Measurements from ENCODE around the gene NOTCH1. TPM values are rescaled to one million over a fixed set of nuclear protein-coding genes. Genes with fewer than 3 reads are reported as not detected.
"Not testable (repeated sequence)": the region's sequence is repeated elsewhere in the genome, so short reads cannot be mapped to it uniquely, and the experiment has no call there.

NOTCH1 gene
- total and polyA plus RNA-seq, 9 donors, result 16.7 to 39.5 (median 27.1) TPM

DNA sequence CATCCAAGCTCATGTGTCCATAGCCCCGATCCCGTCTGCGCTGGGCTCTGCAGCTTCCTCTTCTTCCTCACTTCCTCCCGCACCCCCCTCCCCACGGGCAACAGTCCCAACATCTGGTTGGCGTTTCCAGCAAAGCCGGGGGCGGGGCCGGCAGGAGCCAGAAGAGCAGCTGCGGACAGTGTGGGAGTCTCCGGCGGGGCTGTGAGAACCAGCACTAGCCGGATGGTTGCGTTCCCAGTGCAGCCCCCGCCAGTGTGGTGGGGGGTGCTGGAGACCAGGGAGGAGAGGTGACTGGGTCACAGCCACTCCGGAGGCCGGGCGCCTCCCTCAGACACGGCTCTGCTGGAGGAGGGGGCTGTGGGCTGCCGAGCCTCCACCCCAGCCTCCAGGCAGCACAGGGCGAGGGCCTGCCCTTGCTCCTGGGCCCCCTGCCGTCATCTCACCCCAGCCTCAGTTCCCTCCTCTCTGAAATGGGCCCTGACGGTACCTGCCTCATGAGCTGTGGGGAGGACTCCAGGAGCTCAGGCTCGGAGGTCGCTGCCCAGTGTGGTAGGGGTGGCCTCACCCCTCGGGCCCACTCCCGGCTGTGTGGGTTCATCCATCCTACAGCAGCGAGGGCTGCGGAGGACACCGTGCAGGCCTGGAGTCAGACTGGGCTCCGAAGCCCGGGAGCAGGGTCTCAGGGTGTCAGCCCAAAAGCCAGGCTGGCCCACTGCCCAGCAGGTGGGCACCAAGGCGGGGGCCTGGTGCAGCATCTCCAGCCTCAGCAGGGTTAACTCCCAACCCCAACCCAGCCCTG, 41.5 kb upstream of the NOTCH1 start:
- H3K4me3 ChIP-seq (ENCODE audit: low read length), result no peak overlapping the region
- H3K27me3 ChIP-seq (ENCODE audit: control insufficient read depth, insufficient read depth, low read length), result peaks cover 3% of the 10 kb centered on the region
- H3K4me1 ChIP-seq (ENCODE audit: control insufficient read depth, insufficient read depth, low read length), result peaks cover 80% of the 10 kb centered on the region
- H3K9me3 ChIP-seq (replicated peaks; ENCODE audit: control insufficient read depth, low read depth, low read length), result no peaks in the 10 kb centered on the region
- H3K27ac ChIP-seq (ENCODE audit: low read length), result peak overlapping the region; percentile 81
- peak; percentile 97 for DNase-seq
- 6% methylated on average over 20 of the region's 33 CpGs for WGBS (ENCODE audit: insufficient coverage)
- no peaks in the 10 kb centered on the region for H3K36me3 ChIP-seq (ENCODE audit: control insufficient read depth, insufficient read depth, low read length)

DNA sequence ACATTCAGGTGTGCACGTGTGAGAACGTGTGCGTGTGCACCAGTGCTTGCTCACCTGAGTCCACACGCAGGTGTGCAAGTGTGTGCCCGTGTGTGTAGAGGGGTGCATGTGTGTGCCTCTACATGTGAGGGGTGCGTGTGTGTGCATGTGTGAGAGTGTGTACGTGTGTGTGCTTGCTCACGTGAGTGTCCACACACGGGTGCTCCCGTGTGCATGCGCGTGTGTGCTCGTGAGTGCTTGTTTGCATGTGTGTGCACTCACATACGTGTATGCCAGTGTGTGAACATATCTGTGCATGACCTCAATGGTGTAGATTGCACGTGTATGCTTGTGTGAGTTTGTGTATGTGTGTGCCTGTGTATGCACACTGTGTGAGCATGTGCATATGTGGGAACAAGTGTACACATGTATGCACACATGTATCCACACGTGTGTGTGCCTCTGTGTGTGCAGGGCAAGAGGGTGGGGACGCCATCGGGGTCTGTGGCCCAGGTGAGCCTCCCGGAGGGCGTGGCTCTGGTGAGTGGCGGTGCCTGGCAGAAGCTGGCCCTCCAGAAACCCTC, 40.6 kb upstream of the NOTCH1 start:
- WGBS (ENCODE audit: insufficient coverage), result 74% methylated on average over 17 of the region's 21 CpGs
- Histone ChIP-seq H3K36me3 (ENCODE audit: control insufficient read depth, insufficient read depth, low read length) (no peaks in the 10 kb centered on the region), H3K4me3 (ENCODE audit: low read length) (no peak overlapping the region), H3K9me3 (replicated peaks; ENCODE audit: control insufficient read depth, low read depth, low read length) (no peaks in the 10 kb centered on the region), H3K27ac (ENCODE audit: low read length) (peak overlapping the region; percentile 81), H3K4me1 (ENCODE audit: control insufficient read depth, insufficient read depth, low read length) (peaks cover 76% of the 10 kb centered on the region), H3K27me3 (ENCODE audit: control insufficient read depth, insufficient read depth, low read length) (peaks cover 3% of the 10 kb centered on the region)
- no peak for DNase-seq

DNA sequence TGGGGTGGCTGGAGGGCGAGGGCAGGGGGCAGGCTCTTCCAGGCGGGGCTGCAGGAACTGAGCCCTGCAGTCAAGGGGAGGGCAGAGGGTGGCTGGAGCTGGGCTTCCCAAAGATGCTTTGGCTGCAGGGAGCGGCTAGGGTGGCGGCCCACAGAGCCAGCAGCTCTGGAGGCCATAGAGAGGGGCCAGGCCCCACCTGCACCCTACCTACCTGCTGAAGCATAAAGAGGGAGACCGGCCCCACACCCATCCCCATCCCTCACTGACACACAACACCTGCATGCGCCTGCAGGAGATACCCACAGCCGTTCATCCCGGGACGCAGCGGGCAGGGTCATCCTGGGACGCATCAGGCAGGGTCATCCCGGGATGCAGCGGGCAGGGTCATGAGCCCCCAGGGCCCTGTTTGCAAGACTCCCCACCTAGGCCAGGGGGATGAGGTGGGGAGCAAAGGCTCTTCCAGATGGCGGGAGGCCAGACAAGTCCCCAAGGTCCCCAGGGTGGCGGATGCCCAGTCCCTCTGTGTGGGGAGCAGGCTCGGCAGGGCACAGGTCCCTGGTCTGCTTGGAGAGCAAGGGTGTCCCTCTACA, 39.8 kb upstream of the NOTCH1 start:
- Histone ChIP-seq H3K27me3 (ENCODE audit: control insufficient read depth, insufficient read depth, low read length) (peaks cover 3% of the 10 kb centered on the region), H3K4me3 (ENCODE audit: low read length) (no peak overlapping the region), H3K36me3 (ENCODE audit: control insufficient read depth, insufficient read depth, low read length) (no peaks in the 10 kb centered on the region), H3K9me3 (replicated peaks; ENCODE audit: control insufficient read depth, low read depth, low read length) (no peaks in the 10 kb centered on the region), H3K27ac (ENCODE audit: low read length) (no peak overlapping the region), H3K4me1 (ENCODE audit: control insufficient read depth, insufficient read depth, low read length) (peaks cover 67% of the 10 kb centered on the region)
- no peak for DNase-seq
- 78% methylated on average over 9 of the region's 16 CpGs for WGBS (ENCODE audit: insufficient coverage)

DNA sequence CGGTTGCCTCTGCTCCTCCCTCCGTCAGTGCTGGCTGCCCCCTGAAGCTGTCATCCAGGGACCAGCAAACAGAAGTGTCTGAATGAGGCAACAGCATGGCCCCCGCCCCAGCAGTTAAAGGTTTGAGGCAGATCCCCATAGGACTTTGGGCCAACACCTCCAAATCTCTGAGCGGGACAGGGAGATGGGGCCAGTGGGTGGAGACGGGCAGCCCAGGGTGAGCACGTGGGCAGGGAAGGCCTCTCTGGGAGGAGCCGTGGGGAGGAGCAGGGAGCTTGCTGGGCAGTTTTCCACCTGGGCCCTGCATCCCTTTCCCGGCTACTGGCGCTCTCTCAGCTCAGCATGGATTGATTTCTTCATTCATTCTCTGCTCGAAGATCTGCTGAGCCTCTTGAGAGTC, 39.1 kb upstream of the NOTCH1 start:
- no peak overlapping the region for H3K4me3 ChIP-seq (ENCODE audit: low read length)
- no peaks in the 10 kb centered on the region for H3K36me3 ChIP-seq (ENCODE audit: control insufficient read depth, insufficient read depth, low read length)
- peak; percentile 79 for DNase-seq
- H3K27ac ChIP-seq (ENCODE audit: low read length), result no peak overlapping the region
- 10% methylated on average over 9 of the region's 10 CpGs for WGBS (ENCODE audit: insufficient coverage)
- peaks cover 3% of the 10 kb centered on the region for H3K27me3 ChIP-seq (ENCODE audit: control insufficient read depth, insufficient read depth, low read length)
- H3K4me1 ChIP-seq (ENCODE audit: control insufficient read depth, insufficient read depth, low read length), result peaks cover 60% of the 10 kb centered on the region
- no peaks in the 10 kb centered on the region for H3K9me3 ChIP-seq (replicated peaks; ENCODE audit: control insufficient read depth, low read depth, low read length)

- H3K27me3 ChIP-seq (ENCODE audit: control insufficient read depth, insufficient read depth, low read length), result peaks cover 3% of the 10 kb centered on the region
- no peak for DNase-seq
- no peaks in the 10 kb centered on the region for H3K36me3 ChIP-seq (ENCODE audit: control insufficient read depth, insufficient read depth, low read length)
- no peak overlapping the region for H3K27ac ChIP-seq (ENCODE audit: low read length)
- H3K4me3 ChIP-seq (ENCODE audit: low read length), result no peak overlapping the region
- WGBS (ENCODE audit: insufficient coverage), result 44% methylated on average over 22 of the region's 23 CpGs
- H3K9me3 ChIP-seq (replicated peaks; ENCODE audit: control insufficient read depth, low read depth, low read length), result no peaks in the 10 kb centered on the region
- H3K4me1 ChIP-seq (ENCODE audit: control insufficient read depth, insufficient read depth, low read length), result peaks cover 56% of the 10 kb centered on the region
Measured at GRCh38 chr9:136584401-136584932, 38.6 kb upstream of the NOTCH1 start.

DNA sequence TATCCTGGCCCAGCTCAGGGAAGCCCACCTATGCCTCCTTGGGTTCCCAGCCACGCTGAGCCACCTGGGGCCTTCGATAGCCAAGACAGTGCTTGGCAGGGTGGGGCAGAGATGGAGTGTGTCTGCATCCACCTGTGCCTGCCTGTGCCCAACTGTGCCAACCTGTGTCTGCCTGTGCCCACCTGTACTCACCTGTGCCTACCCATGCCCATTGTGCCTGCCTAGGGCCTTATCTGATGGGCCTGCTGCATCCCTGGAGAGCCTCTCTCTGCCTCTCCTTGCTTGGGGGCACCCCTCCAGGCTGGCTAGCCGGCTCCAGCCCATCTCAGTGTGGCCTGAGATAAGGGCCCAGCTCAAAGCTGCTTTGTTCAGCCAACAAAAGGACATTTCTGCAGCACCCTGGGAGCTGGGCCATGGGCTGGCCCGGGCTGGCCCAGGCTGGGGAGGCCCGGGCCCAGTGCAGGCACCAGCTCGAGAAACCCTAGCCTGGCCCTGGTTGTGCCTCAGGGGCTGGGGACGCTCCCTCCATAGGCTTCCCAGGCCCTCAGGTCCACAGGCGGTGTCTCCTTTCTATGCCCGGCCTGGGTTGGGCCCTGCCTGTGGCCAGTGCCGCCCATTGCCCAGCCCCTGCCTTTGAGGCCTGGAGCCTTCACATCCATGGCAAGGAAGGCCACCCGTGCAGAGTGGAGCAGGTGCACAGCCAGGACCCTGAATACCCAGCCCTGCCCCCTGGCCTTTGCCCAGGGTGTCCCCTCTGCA, 37.3 kb upstream of the NOTCH1 start:
- no peak for DNase-seq
- no peaks in the 10 kb centered on the region for H3K36me3 ChIP-seq (ENCODE audit: control insufficient read depth, insufficient read depth, low read length)
- H3K4me3 ChIP-seq (ENCODE audit: low read length), result no peak overlapping the region
- H3K4me1 ChIP-seq (ENCODE audit: control insufficient read depth, insufficient read depth, low read length), result peaks cover 54% of the 10 kb centered on the region
- peaks cover 5% of the 10 kb centered on the region for H3K27me3 ChIP-seq (ENCODE audit: control insufficient read depth, insufficient read depth, low read length)
- H3K27ac ChIP-seq (ENCODE audit: low read length), result no peak overlapping the region
- WGBS (ENCODE audit: insufficient coverage), result 91% methylated on average over 11 of the region's 11 CpGs
- H3K9me3 ChIP-seq (replicated peaks; ENCODE audit: control insufficient read depth, low read depth, low read length), result no peaks in the 10 kb centered on the region

DNA sequence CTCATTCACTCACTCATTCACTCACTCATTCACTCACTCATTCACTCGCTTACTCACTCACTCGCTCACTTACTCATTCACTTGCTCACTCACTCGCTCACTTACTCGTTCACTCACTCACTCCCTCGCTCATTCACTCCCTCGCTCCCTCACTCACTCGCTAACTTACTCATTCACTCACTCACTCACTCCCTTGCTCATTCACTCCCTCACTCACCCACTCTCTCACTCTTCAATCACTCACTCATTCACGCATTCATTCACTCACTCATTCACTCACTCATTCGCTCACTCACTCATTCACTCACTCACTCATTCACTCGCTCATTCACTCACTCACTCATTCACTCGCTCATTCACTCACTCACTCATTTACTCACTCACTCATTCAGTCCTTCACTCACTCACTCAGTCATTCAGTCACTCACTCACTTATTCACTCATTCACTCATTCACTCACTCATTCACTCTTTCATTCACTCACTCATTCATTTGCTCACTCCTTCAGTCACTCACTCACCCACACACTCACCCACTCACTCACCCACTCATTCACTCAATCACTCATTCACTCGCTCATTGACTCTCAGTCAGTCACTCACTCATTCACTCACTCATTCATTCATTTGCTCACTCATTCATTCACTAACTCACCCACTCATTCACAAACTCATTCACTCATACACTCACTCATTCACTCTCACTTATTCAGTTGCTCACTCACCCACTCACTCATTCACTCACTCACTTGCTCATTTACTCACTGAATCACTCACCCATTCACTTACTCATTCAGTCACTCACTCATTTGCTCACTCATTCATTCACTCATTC, 36.0 kb upstream of the NOTCH1 start:
- no peaks in the 10 kb centered on the region for H3K36me3 ChIP-seq (ENCODE audit: control insufficient read depth, insufficient read depth, low read length)
- peaks cover 4% of the 10 kb centered on the region for H3K27me3 ChIP-seq (ENCODE audit: control insufficient read depth, insufficient read depth, low read length)
- H3K4me1 ChIP-seq (ENCODE audit: control insufficient read depth, insufficient read depth, low read length), result peaks cover 42% of the 10 kb centered on the region
- H3K4me3 ChIP-seq (ENCODE audit: low read length), result no peak overlapping the region
- H3K27ac ChIP-seq (ENCODE audit: low read length), result no peak overlapping the region
- WGBS (ENCODE audit: insufficient coverage), result 96% methylated on average over 12 of the region's 12 CpGs
- no peak for DNase-seq
- no peaks in the 10 kb centered on the region for H3K9me3 ChIP-seq (replicated peaks; ENCODE audit: control insufficient read depth, low read depth, low read length)

DNA sequence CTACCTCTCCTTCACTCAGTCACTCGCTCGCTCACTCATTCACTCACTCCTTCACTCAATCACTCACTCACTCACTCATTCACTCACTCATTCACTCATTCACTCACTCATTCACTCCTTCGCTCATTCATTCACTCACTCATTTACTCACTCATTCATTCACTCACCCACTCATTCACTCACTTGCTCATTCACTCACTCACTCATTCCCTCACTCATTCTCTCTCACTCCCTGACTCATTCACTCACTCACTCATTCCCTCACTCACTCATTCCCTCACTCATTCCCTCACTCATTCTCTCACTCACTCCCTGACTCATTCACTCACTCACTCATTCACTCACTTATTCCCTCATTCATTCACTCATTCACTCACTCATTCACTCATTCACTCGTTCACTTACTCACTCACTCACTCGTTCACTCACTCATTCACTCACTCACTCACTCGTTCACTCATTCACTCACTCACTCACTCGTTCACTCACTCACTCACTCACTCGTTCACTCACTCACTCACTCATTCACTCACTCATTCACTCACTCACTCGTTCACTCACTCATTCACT, 33.9 kb upstream of the NOTCH1 start:
- not testable (repeated sequence) for H3K4me3 ChIP-seq (ENCODE audit: low read length); H3K27ac ChIP-seq (ENCODE audit: low read length); H3K27me3 ChIP-seq (ENCODE audit: control insufficient read depth, insufficient read depth, low read length); H3K36me3 ChIP-seq (ENCODE audit: control insufficient read depth, insufficient read depth, low read length); DNase-seq; H3K9me3 ChIP-seq (replicated peaks; ENCODE audit: control insufficient read depth, low read depth, low read length)
- 88% methylated on average over 5 of the region's 9 CpGs for WGBS (ENCODE audit: insufficient coverage)
- peaks cover 30% of the 10 kb centered on the region for H3K4me1 ChIP-seq (ENCODE audit: control insufficient read depth, insufficient read depth, low read length)

DNA sequence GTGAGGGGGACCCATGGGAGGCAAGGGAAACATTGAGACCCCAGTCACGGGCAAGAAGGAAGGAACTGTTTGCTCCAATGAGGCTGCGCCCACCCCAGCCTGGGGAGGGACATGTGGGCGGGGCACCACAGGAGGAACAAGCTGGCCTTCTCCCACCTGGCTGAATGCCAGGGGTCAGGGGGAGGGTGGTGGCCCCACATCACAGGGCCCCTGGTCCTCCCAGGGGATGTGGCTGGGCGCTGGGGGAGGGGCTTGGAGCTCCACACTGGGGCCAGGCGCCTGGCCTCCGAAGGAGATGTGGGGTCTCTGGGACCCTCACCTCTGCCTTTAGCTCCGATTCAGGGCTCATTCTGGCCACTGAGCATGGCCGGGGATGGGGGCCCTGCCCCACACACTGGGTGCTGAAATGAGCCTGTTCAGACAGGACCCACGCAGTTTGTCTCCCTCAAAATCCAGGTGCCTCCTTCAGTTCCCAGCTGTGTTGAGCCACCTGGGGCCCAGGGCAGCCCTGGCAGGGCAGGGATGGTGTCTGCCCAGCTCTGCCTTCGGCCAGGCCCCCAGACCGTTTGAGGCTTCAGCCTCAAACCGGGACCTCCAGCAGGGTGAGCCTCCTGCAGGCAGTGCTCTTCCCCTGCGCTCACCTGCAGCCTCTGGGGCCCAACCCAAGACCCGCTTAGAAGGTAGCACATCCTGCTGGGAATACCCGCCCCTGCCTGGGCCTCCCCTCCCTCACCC, 33.2 kb upstream of the NOTCH1 start:
- Histone ChIP-seq H3K27ac (ENCODE audit: low read length) (no peak overlapping the region), H3K36me3 (ENCODE audit: control insufficient read depth, insufficient read depth, low read length) (no peaks in the 10 kb centered on the region), H3K9me3 (replicated peaks; ENCODE audit: control insufficient read depth, low read depth, low read length) (no peaks in the 10 kb centered on the region), H3K4me1 (ENCODE audit: control insufficient read depth, insufficient read depth, low read length) (peaks cover 23% of the 10 kb centered on the region), H3K4me3 (ENCODE audit: low read length) (no peak overlapping the region), H3K27me3 (ENCODE audit: control insufficient read depth, insufficient read depth, low read length) (peaks cover 2% of the 10 kb centered on the region)
- no peak for DNase-seq
- WGBS (ENCODE audit: insufficient coverage), result 47% methylated on average over 14 of the region's 15 CpGs
